Peyer's patch (tissue), 4 donors: ENCODE measurements around the gene HS3ST5.

Source experiments
- CTCF ChIP-seq, 6 experiments: fragments of 450-650 bp in 4 of 6; fragments of 200-600 bp in 2 of 6; sonication (generic) in 1 of 6; IDR thresholded peaks; one replicate each; pipeline ENCODE4 v1.5.1; 2017 to 2019; ENCODE audit warnings: antibody characterized with exemption in 6 of 6, mild to moderate bottlenecking in 3 of 6, moderate library complexity in 1 of 6
- POLR2A ChIP-seq, 2 donors: fragments of 450-650 bp; IDR thresholded peaks; one replicate each; pipeline ENCODE4 v1.5.1; 2017; ENCODE audit warnings: antibody characterized with exemption in 2 of 2, mild to moderate bottlenecking in 2 of 2, moderate library complexity in 2 of 2

GRCh38 chr6:114376611-114377175 is 33.9 kb upstream of the HS3ST5 start:
- no peak for TF ChIP-seq CTCF (IDR thresholded peaks at IDR 0.05)
- no peak for TF ChIP-seq POLR2A (IDR thresholded peaks at IDR 0.05)
